Activated T-cell treated with anti-CD3 and anti-CD28 coated beads, Interleukin-2, amount 50 U/mL, for 72 hours (primary cell): ENCODE data around the gene ZNF483. TPM values are rescaled to one million over a fixed set of nuclear protein-coding genes. Genes with fewer than 3 reads are reported as not detected.
A peak's percentile ranks its signal among the peaks of the same experiment; 100 is the strongest.
"Not testable (repeated sequence)": the region's sequence is repeated elsewhere in the genome, so short reads cannot be mapped to it uniquely, and the experiment has no call there.

ENCODE experiments used
- ATAC-seq, 2 donors: fragments of 150-1000 bp; cut with Tn5 transposase; replicated peaks in 1 of 2; 2 replicates each; pipeline ENCODE4 v1.10.0; 2021; ENCODE audit warnings: moderate library complexity in 2 of 2, mild to moderate bottlenecking in 1 of 2
- DNase-seq, 2 donors: peaks; one replicate each; pipeline ENCODE4 v3.0.0; 2021 to 2022; ENCODE audit warnings: mixed read lengths in 1 of 2
- H3K27ac Mint-ChIP-seq: one replicate; pipeline ENCODE4 v1.8.0; 2022; ENCODE audit warnings: mild to moderate bottlenecking, moderate library complexity, mixed read lengths
- H3K27me3 Mint-ChIP-seq: one replicate; pipeline ENCODE4 v1.8.0; 2022; ENCODE audit warnings: low read depth, mixed read lengths
- H3K36me3 Mint-ChIP-seq, 2 donors: one replicate each; pipeline ENCODE4 v1.8.0; 2022; ENCODE audit warnings: mixed read lengths in 2 of 2, mild to moderate bottlenecking in 1 of 2; ENCODE audit not compliant: insufficient read depth in 2 of 2
- H3K4me1 Mint-ChIP-seq: one replicate; pipeline ENCODE4 v1.8.0; 2022; ENCODE audit warnings: low read depth, mixed read lengths
- H3K4me3 Mint-ChIP-seq, 2 donors: one replicate each; pipeline ENCODE4 v1.8.0; 2022; ENCODE audit warnings: mild to moderate bottlenecking in 2 of 2, mixed read lengths in 2 of 2, moderate library complexity in 2 of 2
- H3K9me3 Mint-ChIP-seq, 2 donors: one replicate each; pipeline ENCODE4 v1.8.0; 2022; ENCODE audit warnings: mixed read lengths in 2 of 2
- total RNA-seq, 2 donors: library from RNA; stranded (reverse); gene quantifications; one replicate each; pipeline ENCODE4 v1.2.3, GENCODE V29; 2022

Gene ZNF483
- total RNA-seq, 2 donors from 2014 or later: 2.0 to 3.4 TPM

DNA sequence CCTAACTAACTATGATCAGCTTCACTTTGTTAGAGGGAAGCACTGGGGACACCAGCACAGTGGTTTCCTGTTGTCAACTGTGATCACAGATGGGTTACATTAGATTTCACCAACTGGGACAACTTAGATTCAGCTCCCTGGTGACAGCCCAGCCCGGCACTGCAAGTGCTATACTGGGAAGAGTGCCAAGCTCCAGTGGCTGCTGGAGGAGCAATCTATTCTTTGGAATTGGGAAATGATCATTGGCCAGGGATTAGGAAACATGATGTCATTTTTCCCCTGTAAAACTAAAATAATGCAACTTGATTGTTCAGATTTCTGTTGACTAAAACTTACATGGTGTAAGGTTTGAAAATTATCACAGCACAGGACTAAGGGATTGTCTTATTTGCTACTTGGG, 41.3 kb downstream of the ZNF483 start:
- Mint-ChIP-seq H3K9me3 (peaks cover 14 to 17% of the 10 kb centered on the region in 2 donors), H3K4me1 (no peaks in the 10 kb centered on the region)
- no peak for ATAC-seq

DNA sequence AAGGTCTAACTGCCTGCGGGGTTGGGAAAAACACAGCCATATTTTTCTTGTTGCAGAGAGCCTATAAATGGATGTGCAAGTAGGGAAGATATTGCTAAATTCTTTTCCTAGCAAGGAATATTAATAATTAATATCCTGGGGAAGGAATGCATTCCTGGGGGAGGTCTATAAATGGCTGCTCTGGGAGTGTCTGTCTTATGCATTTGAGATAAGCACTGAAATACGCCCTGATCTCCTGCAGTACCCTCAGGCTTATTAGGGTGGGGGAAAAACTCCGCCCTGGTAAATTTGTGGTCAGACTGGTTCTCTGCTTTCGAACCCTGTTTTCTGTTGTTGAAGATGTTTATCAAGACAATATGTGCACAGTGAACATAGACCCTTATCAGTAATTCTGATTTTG, 43.1 kb downstream of the ZNF483 start:
- H3K4me1 Mint-ChIP-seq, H3K27me3 Mint-ChIP-seq, DNase-seq, ATAC-seq, H3K4me3 Mint-ChIP-seq, H3K27ac Mint-ChIP-seq: not testable (repeated sequence)
- peaks cover 13 to 20% of the 10 kb centered on the region in 2 donors for H3K36me3 Mint-ChIP-seq
- H3K9me3 Mint-ChIP-seq: peaks cover 14 to 19% of the 10 kb centered on the region in 2 donors

More for the DNA sequence above, 41.3 kb downstream of the ZNF483 start:
- no peak for DNase-seq
- H3K4me3 Mint-ChIP-seq: no peak overlapping the region
- H3K27me3 Mint-ChIP-seq: no peaks in the 10 kb centered on the region
- H3K27ac Mint-ChIP-seq: no peak overlapping the region
- peaks cover 13 to 20% of the 10 kb centered on the region in 2 donors for H3K36me3 Mint-ChIP-seq

DNA sequence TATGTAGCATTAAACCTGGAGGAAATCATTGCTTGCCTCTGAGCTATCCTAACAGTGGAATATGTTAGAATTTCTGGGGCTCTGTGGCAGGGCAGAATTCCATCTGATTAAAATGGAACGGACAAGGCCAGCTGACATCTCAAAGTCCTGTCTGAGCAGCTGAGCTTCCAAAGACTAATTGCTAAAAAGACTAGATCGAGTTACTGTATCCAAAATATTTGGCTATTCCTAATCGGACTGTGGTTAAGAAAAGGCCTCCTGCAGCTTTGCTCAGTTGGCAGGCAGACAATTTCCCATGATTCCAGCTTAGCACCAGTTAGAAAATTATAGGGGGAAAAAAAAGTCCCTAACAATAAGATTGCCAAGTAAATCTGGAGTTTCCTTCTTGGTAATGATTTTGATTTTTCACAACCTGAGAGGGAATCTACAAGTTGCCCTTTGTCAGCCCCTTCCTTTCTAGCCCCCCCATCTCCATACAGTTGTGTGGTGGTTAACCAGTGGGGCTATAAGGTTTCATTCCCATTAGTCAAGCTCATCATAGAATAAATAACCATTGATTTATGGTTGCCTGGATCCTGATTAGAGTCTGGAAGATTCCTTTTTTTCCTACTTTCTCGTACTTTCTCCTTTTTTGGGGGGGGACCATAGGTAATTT, 48.1 kb downstream of the ZNF483 start:
- ATAC-seq: no peak
- Mint-ChIP-seq H3K36me3 (peaks cover 9 to 15% of the 10 kb centered on the region in 2 donors), H3K4me3 (no peak overlapping the region), H3K4me1 (no peaks in the 10 kb centered on the region), H3K9me3 (peaks cover 7 to 17% of the 10 kb centered on the region in 2 donors), H3K27me3 (no peaks in the 10 kb centered on the region), H3K27ac (no peak overlapping the region)
- no peak for DNase-seq

DNA sequence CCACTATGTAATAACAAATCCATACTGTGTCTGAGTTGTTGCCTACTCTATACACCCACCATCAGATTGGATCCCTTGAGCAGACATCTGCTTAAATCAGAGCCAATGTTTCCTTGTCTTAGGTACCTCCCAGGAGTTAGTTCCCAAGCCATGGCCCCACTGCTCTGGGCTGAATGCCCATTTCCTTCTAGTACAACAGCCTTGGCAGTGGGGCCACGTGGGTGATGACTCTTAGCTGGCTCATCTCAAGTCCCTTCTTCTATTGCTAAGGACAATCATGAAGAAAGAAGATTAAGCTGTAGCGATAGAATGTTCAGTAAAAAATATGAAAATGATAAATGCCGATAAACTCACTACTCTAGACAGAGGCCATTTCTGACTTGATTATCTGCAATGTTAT, 57.9 kb downstream of the ZNF483 start:
- Mint-ChIP-seq H3K27ac (no peak overlapping the region), H3K27me3 (peaks cover 18% of the 10 kb centered on the region), H3K4me3 (no peak overlapping the region), H3K4me1 (peaks cover 5% of the 10 kb centered on the region), H3K9me3 (peaks cover 0 to 2% of the 10 kb centered on the region in 2 donors), H3K36me3 (no peaks in the 10 kb centered on the region)
- ATAC-seq (no peak), DNase-seq (no peak)

DNA sequence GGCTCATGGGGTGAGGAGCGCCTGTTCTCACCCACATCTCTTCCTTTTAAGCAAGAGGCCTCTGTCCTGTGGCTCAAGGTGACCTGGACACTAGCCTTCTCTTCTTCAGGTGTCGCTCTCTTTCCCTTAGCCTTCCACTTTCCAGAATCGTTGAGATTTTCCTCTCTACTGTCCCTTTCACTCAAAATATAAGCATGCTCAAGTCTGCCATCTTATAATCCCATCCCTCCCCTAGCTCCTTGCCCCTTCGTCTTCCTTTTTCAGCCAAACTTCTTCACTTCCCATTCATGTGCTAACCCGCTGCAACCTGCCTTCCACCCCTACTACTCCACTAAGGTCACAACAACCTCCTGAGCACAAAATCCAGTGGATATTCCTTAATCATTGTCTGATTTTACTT, 61.4 kb downstream of the ZNF483 start:
- Mint-ChIP-seq H3K4me1 (no peaks in the 10 kb centered on the region), H3K27me3 (peaks cover 13% of the 10 kb centered on the region), H3K9me3 (peaks cover 0 to 2% of the 10 kb centered on the region in 2 donors), H3K4me3 (no peak overlapping the region), H3K27ac (no peak overlapping the region), H3K36me3 (no peaks in the 10 kb centered on the region)
- no peak for ATAC-seq
- no peak for DNase-seq

DNA sequence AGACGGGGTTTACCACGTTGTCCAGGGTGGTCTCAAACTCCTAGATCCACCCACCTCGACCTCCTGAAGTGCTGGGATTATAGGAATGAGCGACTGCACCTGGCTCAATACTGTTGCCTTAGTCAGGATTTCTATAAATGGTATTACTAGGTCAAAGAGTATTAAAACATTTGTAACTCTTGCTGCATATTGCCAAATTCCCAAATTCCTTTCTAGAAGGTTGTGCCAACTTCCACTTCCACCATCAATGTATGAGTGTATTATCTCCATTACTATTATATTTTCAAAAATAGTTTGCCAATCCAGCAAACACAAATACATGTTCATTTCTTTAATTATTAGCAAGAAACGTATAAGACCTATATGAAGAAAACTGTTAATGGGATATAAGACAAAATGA, 63.9 kb downstream of the ZNF483 start:
- Mint-ChIP-seq H3K9me3 (peaks cover 0 to 2% of the 10 kb centered on the region in 2 donors), H3K27ac (no peak overlapping the region), H3K4me3 (no peak overlapping the region), H3K4me1 (no peaks in the 10 kb centered on the region), H3K36me3 (no peaks in the 10 kb centered on the region), H3K27me3 (peaks cover 13% of the 10 kb centered on the region)
- DNase-seq (no peak), ATAC-seq (no peak)

DNA sequence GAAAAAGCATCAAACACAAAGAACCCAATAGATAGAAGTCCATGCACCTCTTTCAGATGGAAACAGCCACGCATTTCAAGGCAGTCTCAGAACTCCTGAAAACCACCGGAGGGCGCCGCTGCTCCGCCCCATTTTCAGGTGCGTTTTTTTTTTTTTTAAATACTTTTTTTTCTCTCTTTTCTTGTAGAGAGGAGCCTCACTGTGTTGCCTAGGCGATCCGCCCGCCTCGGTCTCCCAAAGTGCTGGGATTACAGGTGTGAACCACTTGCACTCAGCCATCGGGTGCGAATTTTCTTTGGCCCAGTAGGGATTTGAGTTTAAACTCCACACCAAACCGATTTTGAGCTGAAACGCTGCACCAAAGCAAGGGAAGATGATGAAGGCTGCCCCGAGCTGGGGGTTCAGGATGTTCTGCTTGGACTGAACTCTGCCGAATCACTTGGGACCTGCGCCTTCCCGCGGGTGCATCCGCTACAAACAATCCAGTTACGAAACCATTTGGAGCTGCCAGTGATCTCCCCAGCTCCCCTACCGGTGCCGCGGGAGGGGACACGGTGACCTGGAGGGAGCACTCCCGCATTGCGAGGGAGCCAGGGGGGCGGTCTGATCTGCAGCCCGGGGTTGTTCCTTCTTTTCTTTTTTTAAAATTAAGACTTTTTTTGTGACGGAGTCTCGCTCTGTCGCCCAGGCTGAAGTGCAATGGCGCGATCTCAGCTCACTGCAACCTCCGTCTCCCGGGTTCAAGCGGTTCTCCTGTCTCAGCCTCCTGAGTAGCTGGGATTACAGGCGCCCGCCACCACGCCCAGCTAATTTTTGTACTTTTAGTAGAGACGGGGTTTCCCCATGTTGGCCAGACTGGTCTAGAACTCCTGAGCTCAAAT, 73.1 kb downstream of the ZNF483 start:
- peaks cover 40% of the 10 kb centered on the region for H3K27me3 Mint-ChIP-seq
- H3K9me3 Mint-ChIP-seq: no peaks in the 10 kb centered on the region
- H3K27ac Mint-ChIP-seq: no peak overlapping the region
- peak overlapping the region; percentile 89 to 93 for H3K4me3 Mint-ChIP-seq
- H3K36me3 Mint-ChIP-seq: peaks cover 3 to 4% of the 10 kb centered on the region in 2 donors
- peak; percentile 64 to 71 for ATAC-seq
- H3K4me1 Mint-ChIP-seq: peaks cover 24% of the 10 kb centered on the region
- peak; percentile 66 for DNase-seq

DNA sequence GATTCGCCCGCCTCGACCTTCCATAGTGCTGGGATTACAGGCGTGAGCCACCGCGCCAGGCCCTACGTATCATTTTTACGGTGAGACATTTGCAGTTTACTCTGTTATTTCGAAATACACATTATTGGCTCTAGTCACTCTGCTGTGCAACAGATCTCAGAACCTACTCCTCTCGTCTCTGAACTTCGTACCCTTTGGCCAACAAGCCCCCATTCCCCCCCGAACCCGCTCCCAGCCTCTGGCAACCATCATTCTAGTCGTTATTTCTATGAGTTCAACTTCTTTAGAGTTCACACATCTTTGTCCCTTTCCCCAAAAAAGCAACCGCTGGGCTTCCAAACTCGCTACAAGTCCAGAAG, 73.7 kb downstream of the ZNF483 start:
- Mint-ChIP-seq H3K36me3 (peaks cover 3 to 4% of the 10 kb centered on the region in 2 donors), H3K4me1 (peaks cover 24% of the 10 kb centered on the region), H3K27ac (no peak overlapping the region), H3K9me3 (no peaks in the 10 kb centered on the region), H3K4me3 (peak overlapping the region; percentile 89 to 93), H3K27me3 (peaks cover 43% of the 10 kb centered on the region)
- ATAC-seq (peak; percentile 24 to 42), DNase-seq (peak in 1 of 2 donors; percentile 7)

DNA sequence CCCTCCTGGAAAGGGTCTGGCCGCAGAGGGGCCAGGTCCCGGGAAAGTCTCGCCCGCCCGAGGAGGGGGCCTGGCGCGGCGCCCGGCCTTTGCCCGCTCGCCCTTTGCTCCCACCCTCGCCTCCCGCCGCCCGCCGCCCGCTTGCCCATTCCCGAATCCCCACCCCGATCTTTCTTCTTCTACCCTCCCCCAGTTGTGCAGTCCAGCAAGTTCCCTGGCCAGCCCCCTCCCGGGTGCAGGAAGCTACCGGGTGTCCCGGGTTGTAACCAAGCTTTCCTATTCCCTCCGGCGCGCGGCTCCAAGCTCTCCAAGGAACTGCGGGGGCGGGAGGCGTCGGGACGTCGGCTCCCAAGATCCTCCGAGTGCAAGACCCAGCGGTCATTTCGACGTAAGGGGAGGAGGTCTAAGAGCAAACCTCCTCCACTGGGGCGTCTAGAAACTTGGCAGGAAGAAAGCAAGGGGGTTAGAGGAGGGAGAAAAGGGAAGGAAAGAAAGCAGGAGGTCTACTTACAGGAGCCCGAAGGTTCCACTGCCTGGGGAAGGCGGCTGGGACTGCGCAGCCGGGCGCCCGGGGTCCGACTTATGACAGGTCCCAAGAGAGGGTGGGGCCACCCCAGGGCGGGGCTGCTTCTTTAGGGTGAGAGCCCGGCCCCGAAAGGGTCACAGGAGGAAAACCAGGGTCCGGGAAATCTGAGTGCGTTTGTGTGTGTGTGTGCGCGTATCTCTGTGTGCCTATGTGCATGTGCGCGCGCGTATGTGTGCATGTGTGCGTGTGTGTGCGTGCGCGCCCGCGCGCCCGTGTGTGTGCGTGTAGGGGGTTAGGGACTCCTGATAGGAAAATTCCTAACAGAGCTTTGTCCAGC, 74.3 kb downstream of the ZNF483 start, which contains the start of gene PTGR1:
Gene PTGR1, minus strand, starts transcription at position 556 of the 863 bp plus-strand sequence. CDS start 2,225 bp downstream, outside the sequence.
- DNase-seq (peak; percentile 28 to 29), ATAC-seq (peak; percentile 56 to 57)
- Mint-ChIP-seq H3K27ac (no peak within 1 kb of the TSS), H3K9me3 (no peaks in the 10 kb centered on the region), H3K4me1 (peaks cover 24% of the 10 kb centered on the region), H3K4me3 (peak within 1 kb of the TSS; percentile 89 to 93), H3K36me3 (peaks cover 3 to 4% of the 10 kb centered on the region in 2 donors), H3K27me3 (peaks cover 46% of the 10 kb centered on the region)

DNA sequence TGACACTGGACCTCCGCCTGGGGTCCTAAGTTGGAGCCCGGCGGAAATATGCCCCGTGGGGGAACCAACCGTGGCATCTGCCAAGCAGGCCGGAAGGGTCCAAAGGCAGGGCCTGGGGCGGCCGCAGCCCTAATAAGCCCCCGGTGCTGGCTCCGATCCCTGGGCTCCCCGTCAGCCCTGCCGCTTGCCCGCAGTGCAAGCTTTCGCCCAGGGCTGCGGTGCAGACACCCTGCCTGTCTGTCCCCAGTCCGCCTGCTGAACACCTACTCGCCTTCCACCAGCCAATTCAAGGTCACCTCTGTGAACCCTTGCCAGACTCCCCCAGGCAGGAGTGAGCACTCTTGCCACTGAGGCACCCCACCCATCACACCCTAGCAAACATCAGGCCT, 75.0 kb downstream of the ZNF483 start:
- Mint-ChIP-seq H3K4me3 (peak overlapping the region; percentile 89 to 93), H3K27ac (no peak overlapping the region), H3K27me3 (peaks cover 46% of the 10 kb centered on the region), H3K36me3 (peaks cover 3 to 4% of the 10 kb centered on the region in 2 donors), H3K4me1 (peaks cover 24% of the 10 kb centered on the region), H3K9me3 (no peaks in the 10 kb centered on the region)
- no peak for ATAC-seq
- no peak for DNase-seq

DNA sequence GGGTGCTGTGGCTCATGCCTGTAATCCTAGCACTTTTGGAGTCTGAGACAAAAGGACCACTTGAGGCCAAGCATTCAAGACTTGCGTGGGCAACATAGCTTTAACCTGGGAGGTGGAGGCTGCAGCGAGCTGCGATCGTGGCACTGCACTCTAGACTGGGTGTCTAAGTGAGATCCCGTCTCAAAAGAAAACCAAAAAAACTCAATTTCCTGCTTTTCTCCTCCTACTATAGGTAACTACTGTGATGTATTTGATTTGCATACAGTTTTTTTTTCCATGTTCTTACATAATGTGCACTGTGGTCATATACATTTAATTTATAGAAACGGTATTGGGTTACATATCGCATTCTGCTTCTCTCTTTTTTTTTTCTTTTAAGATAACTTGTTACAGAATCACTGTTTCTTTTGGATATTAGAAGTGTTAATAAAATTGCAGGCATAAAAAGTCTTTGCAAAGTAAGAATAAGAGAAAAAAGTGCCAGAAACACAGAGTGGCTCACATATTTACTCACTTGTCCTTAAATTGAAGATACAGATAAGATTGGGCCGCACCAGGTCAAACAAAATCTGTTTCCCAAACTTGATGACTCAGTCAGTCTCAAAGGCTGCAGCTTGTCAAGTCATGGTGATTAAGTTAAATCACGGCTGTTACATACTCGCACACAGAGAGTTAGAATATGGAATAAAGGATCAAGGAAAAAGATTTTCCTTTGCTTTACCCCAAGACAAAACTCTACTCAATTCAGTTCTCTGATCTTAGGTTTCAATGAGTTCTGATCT, 76.4 kb downstream of the ZNF483 start:
- Mint-ChIP-seq H3K4me3 (no peak overlapping the region), H3K36me3 (peaks cover 3 to 4% of the 10 kb centered on the region in 2 donors), H3K27ac (no peak overlapping the region), H3K4me1 (peaks cover 24% of the 10 kb centered on the region), H3K27me3 (peaks cover 46% of the 10 kb centered on the region), H3K9me3 (no peaks in the 10 kb centered on the region)
- ATAC-seq (no peak), DNase-seq (no peak)

DNA sequence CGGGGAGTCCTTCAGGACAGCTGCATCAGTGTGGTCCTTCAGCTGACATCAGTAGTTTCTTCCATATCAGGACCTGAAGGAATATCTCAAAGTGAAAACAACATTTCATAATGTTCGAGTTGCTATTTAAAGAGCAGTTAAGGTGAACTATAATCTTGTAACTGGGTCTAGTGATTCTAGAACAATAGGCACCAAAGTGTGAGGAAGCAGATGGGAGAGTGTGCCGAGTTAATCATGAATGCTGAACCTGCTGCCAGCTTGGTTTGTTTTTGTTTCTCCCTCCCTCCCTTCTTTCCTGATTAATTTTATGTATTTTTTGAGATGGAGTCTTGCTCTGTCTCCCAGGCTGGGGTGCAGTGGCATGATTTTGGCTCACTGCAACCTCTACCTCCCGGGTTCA, 78.1 kb downstream of the ZNF483 start:
- Mint-ChIP-seq H3K4me1 (peaks cover 17% of the 10 kb centered on the region), H3K27ac (no peak overlapping the region), H3K4me3 (no peak overlapping the region), H3K9me3 (no peaks in the 10 kb centered on the region), H3K27me3 (peaks cover 37% of the 10 kb centered on the region), H3K36me3 (peaks cover 3 to 4% of the 10 kb centered on the region in 2 donors)
- ATAC-seq (no peak), DNase-seq (no peak)
